A204.1 (cell line): Measurements from ENCODE around the gene TDRD9.

Experiments
- FAIRE-seq: peaks from 2 replicates; lab custom pipeline; 2012; peaks lifted over from hg19 to GRCh38; lab: Jason Lieb, UNC

Gene TDRD9

GRCh38 chr14:103995876-103996275, 67.6 kb downstream of the TDRD9 start:
- FAIRE-seq: no peak

GRCh38 chr14:103997391-103997790, 69.1 kb downstream of the TDRD9 start:
- FAIRE-seq: no peak

GRCh38 chr14:103998027-103998426, 69.8 kb downstream of the TDRD9 start:
- FAIRE-seq: no peak

GRCh38 chr14:103999795-104000440, 71.7 kb downstream of the TDRD9 start:
- no peak for FAIRE-seq

- no peak for FAIRE-seq
These were observed 72.7 kb downstream of the TDRD9 start for GRCh38 chr14:104001003-104001402.

GRCh38 chr14:104003616-104004015, 75.4 kb downstream of the TDRD9 start:
- no peak for FAIRE-seq

GRCh38 chr14:104004849-104005248, 76.6 kb downstream of the TDRD9 start:
- no peak for FAIRE-seq

GRCh38 chr14:104005489-104005888, 77.2 kb downstream of the TDRD9 start:
- no peak for FAIRE-seq

GRCh38 chr14:104007121-104007520, 78.9 kb downstream of the TDRD9 start:
- FAIRE-seq: no peak

GRCh38 chr14:104009297-104009696, 81.0 kb downstream of the TDRD9 start:
- FAIRE-seq: no peak

- no peak for FAIRE-seq
These were observed 83.7 kb downstream of the TDRD9 start for GRCh38 chr14:104011824-104012517.

GRCh38 chr14:104014764-104015163, 86.5 kb downstream of the TDRD9 start:
- FAIRE-seq: no peak

GRCh38 chr14:104016873-104017650, 88.8 kb downstream of the TDRD9 start:
- no peak for FAIRE-seq

- no peak for FAIRE-seq
These were observed 90.8 kb downstream of the TDRD9 start for GRCh38 chr14:104019029-104019428.

GRCh38 chr14:104019806-104020205, 91.5 kb downstream of the TDRD9 start:
- no peak for FAIRE-seq

GRCh38 chr14:104020471-104020870, 92.2 kb downstream of the TDRD9 start:
- no peak for FAIRE-seq

GRCh38 chr14:104023325-104024055, 95.2 kb downstream of the TDRD9 start:
- FAIRE-seq: no peak

- no peak for FAIRE-seq
These were observed 97.3 kb downstream of the TDRD9 start for GRCh38 chr14:104025534-104025933.

- no peak for FAIRE-seq
These were observed 97.8 kb downstream of the TDRD9 start for GRCh38 chr14:104026024-104026423.

GRCh38 chr14:104030958-104031357, 102.7 kb downstream of the TDRD9 start:
- no peak for FAIRE-seq

- FAIRE-seq: no peak
These were observed 103.1 kb downstream of the TDRD9 start for GRCh38 chr14:104031384-104031783.

GRCh38 chr14:104034976-104035699, 106.9 kb downstream of the TDRD9 start:
- no peak for FAIRE-seq
